ENCODE measurements around the gene AVPR1B. TPM values are rescaled to one million over a fixed set of nuclear protein-coding genes. Genes with fewer than 3 reads are reported as not detected.

AVPR1B gene
- polyA plus RNA-seq, 1 donor (not counting 4 experiments of a cell fraction or from before 2014, with no cell fraction given) = not detected

- Histone ChIP-seq H3K27ac (ENCODE audit: control insufficient read depth, insufficient read depth, low read length) (no peak overlapping the region), H3K27me3 (ENCODE audit: control insufficient read depth, extremely low read depth, insufficient read depth, low read length) (no peaks in the 10 kb centered on the region), H3K9ac (ENCODE audit: control insufficient read depth, extremely low read depth, insufficient read depth, low read length) (no peak overlapping the region), H3K4me3 (ENCODE audit: control insufficient read depth in 2 of 3, extremely low read depth in 1 of 3, insufficient read depth in 2 of 3, low read depth in 1 of 3, low read length in 3 of 3) (no peak overlapping the region), H3K4me2 (ENCODE audit: control insufficient read depth, extremely low read depth, insufficient read depth, low read depth, low read length) (no peak overlapping the region), H3K9me1 (ENCODE audit: control insufficient read depth, extremely low read depth, insufficient read depth, low read length) (no peaks in the 10 kb centered on the region), H3K4me1 (ENCODE audit: control insufficient read depth, extremely low read depth, insufficient read depth, low read length) (peaks cover 5% of the 10 kb centered on the region), H3K9me3 (ENCODE audit: control insufficient read depth, low read depth, low read length) (no peaks in the 10 kb centered on the region), H4K20me1 (ENCODE audit: control insufficient read depth, extremely low read depth, insufficient read depth, low read length) (no peaks in the 10 kb centered on the region), H2AFZ (ENCODE audit: control insufficient read depth, low read length) (no peak overlapping the region), H3K36me3 (ENCODE audit: control insufficient read depth in 2 of 2, extremely low read depth in 1 of 2, insufficient read depth in 2 of 2, low read length in 2 of 2) (no peaks in the 10 kb centered on the region), H3K79me2 (ENCODE audit: control insufficient read depth, insufficient read depth, low read length) (no peaks in the 10 kb centered on the region)
- TF ChIP-seq EZH2 (IDR thresholded peaks at IDR 0.05; ENCODE audit: low read length) = no peak
- DNase-seq (ENCODE audit: low read depth, low spot score) (no peak), FAIRE-seq (no peak)
- dilution Hi-C loops (cut with MboI; ENCODE audit: extremely low pct_ligation_motif_present, low sequenced_read_pairs) = no loop called here
These were observed 8.2 kb upstream of the AVPR1B start for GRCh38 chr1:206125346-206125745.

GRCh38 chr1:206122686-206123085, 5.5 kb upstream of the AVPR1B start:
- Histone ChIP-seq H3K9ac (ENCODE audit: control insufficient read depth, extremely low read depth, insufficient read depth, low read length) (no peak overlapping the region), H4K20me1 (ENCODE audit: control insufficient read depth, extremely low read depth, insufficient read depth, low read length) (no peaks in the 10 kb centered on the region), H3K79me2 (ENCODE audit: control insufficient read depth, insufficient read depth, low read length) (no peaks in the 10 kb centered on the region), H3K4me1 (ENCODE audit: control insufficient read depth, extremely low read depth, insufficient read depth, low read length) (peaks cover 2% of the 10 kb centered on the region), H3K27ac (ENCODE audit: control insufficient read depth, insufficient read depth, low read length) (no peak overlapping the region), H3K36me3 (ENCODE audit: control insufficient read depth in 2 of 2, extremely low read depth in 1 of 2, insufficient read depth in 2 of 2, low read length in 2 of 2) (no peaks in the 10 kb centered on the region), H3K9me3 (ENCODE audit: control insufficient read depth, low read depth, low read length) (no peaks in the 10 kb centered on the region), H3K4me2 (ENCODE audit: control insufficient read depth, extremely low read depth, insufficient read depth, low read depth, low read length) (no peak overlapping the region), H3K27me3 (ENCODE audit: control insufficient read depth, extremely low read depth, insufficient read depth, low read length) (peaks cover 7% of the 10 kb centered on the region), H3K9me1 (ENCODE audit: control insufficient read depth, extremely low read depth, insufficient read depth, low read length) (no peaks in the 10 kb centered on the region), H2AFZ (ENCODE audit: control insufficient read depth, low read length) (no peak overlapping the region), H3K4me3 (ENCODE audit: control insufficient read depth in 2 of 3, extremely low read depth in 1 of 3, insufficient read depth in 2 of 3, low read depth in 1 of 3, low read length in 3 of 3) (no peak overlapping the region)
- no peak for DNase-seq (ENCODE audit: low read depth, low spot score)
- peak; percentile 23 for FAIRE-seq
- dilution Hi-C loops (cut with MboI; ENCODE audit: extremely low pct_ligation_motif_present, low sequenced_read_pairs) = no loop called here
- TF ChIP-seq EZH2 (IDR thresholded peaks at IDR 0.05; ENCODE audit: low read length) (no peak), CTCF (optimal IDR thresholded peaks at IDR 0.05 in 1 of 3, IDR thresholded peaks at IDR 0.05 in 1 of 3, conservative IDR thresholded peaks at IDR 0.05 in 1 of 3; ENCODE audit: extremely low read depth in 1 of 3, insufficient read depth in 2 of 3, low read length in 3 of 3) (no peak)

GRCh38 chr1:206121269-206121668, 4.1 kb upstream of the AVPR1B start:
- Histone ChIP-seq H3K36me3 (ENCODE audit: control insufficient read depth in 2 of 2, extremely low read depth in 1 of 2, insufficient read depth in 2 of 2, low read length in 2 of 2) (no peaks in the 10 kb centered on the region), H3K4me1 (ENCODE audit: control insufficient read depth, extremely low read depth, insufficient read depth, low read length) (peaks cover 9% of the 10 kb centered on the region), H3K9me1 (ENCODE audit: control insufficient read depth, extremely low read depth, insufficient read depth, low read length) (no peaks in the 10 kb centered on the region), H3K9ac (ENCODE audit: control insufficient read depth, extremely low read depth, insufficient read depth, low read length) (no peak overlapping the region), H3K27ac (ENCODE audit: control insufficient read depth, insufficient read depth, low read length) (no peak overlapping the region), H3K79me2 (ENCODE audit: control insufficient read depth, insufficient read depth, low read length) (no peaks in the 10 kb centered on the region), H3K4me2 (ENCODE audit: control insufficient read depth, extremely low read depth, insufficient read depth, low read depth, low read length) (no peak overlapping the region), H2AFZ (ENCODE audit: control insufficient read depth, low read length) (no peak overlapping the region), H3K27me3 (ENCODE audit: control insufficient read depth, extremely low read depth, insufficient read depth, low read length) (peaks cover 21% of the 10 kb centered on the region), H4K20me1 (ENCODE audit: control insufficient read depth, extremely low read depth, insufficient read depth, low read length) (no peaks in the 10 kb centered on the region), H3K9me3 (ENCODE audit: control insufficient read depth, low read depth, low read length) (no peaks in the 10 kb centered on the region), H3K4me3 (ENCODE audit: control insufficient read depth in 2 of 3, extremely low read depth in 1 of 3, insufficient read depth in 2 of 3, low read depth in 1 of 3, low read length in 3 of 3) (no peak overlapping the region)
- no peak for FAIRE-seq
- DNase-seq (ENCODE audit: low read depth, low spot score) = no peak
- TF ChIP-seq CTCF (optimal IDR thresholded peaks at IDR 0.05 in 1 of 3, IDR thresholded peaks at IDR 0.05 in 1 of 3, conservative IDR thresholded peaks at IDR 0.05 in 1 of 3; ENCODE audit: extremely low read depth in 1 of 3, insufficient read depth in 2 of 3, low read length in 3 of 3) = no peak
- no peak for TF ChIP-seq EZH2 (IDR thresholded peaks at IDR 0.05; ENCODE audit: low read length)
- dilution Hi-C loops (cut with MboI; ENCODE audit: extremely low pct_ligation_motif_present, low sequenced_read_pairs) = no loop called here
